ENCODE results near the gene DNAJA4. TPM values are rescaled to one million over a fixed set of nuclear protein-coding genes. Genes with fewer than 3 reads are reported as not detected.
"Not testable (repeated sequence)": the region's sequence is repeated elsewhere in the genome, so short reads cannot be mapped to it uniquely, and the experiment has no call there.

Gene DNAJA4
- total RNA-seq, 6 donors from 2014 or later: 9.1 to 76.8 (median 19.9) TPM

DNA sequence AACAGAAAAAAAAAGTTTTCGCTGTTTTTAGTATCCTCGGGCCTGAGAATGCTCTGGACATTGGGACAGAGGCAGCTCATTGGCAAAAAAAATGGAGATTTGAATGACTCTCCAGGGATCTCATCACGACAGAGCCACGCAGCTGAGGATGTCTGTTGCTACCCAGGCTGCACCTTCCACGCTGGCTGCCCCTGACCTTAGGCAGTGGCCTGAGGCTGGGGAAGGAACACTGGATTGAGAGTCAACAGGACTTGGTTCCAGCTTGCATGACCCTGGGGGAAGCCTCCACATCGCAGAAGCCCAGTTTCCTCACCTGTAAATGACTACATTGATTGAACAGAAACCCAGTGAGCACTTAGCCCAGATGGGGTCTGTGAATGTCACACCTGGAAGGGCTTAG, 21.3 kb upstream of the DNAJA4 start:
- DNase-seq (no peak), ATAC-seq (ENCODE audit: low FRiP score in 2 of 2) (no peak)
- Histone ChIP-seq H3K9me3 (no peaks in the 10 kb centered on the region), H3K27ac (no peak overlapping the region), H3K4me3 (no peak overlapping the region), H3K36me3 (no peaks in the 10 kb centered on the region), H3K4me1 (peaks cover 0 to 5% (median 0%) of the 10 kb centered on the region in 4 donors), H3K27me3 (no peaks in the 10 kb centered on the region)
- WGBS, 2 donors: 88 to 89% methylated on average over 6 of the region's 6 CpGs
- TF ChIP-seq POLR2AphosphoS5 (IDR thresholded peaks at IDR 0.05): no peak
- TF ChIP-seq, protein P1, sequence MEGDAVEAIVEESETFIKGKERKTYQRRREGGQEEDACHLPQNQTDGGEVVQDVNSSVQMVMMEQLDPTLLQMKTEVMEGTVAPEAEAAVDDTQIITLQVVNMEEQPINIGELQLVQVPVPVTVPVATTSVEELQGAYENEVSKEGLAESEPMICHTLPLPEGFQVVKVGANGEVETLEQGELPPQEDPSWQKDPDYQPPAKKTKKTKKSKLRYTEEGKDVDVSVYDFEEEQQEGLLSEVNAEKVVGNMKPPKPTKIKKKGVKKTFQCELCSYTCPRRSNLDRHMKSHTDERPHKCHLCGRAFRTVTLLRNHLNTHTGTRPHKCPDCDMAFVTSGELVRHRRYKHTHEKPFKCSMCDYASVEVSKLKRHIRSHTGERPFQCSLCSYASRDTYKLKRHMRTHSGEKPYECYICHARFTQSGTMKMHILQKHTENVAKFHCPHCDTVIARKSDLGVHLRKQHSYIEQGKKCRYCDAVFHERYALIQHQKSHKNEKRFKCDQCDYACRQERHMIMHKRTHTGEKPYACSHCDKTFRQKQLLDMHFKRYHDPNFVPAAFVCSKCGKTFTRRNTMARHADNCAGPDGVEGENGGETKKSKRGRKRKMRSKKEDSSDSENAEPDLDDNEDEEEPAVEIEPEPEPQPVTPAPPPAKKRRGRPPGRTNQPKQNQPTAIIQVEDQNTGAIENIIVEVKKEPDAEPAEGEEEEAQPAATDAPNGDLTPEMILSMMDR (IDR thresholded peaks at IDR 0.05): no peak
- TF ChIP-seq POLR2A (IDR thresholded peaks at IDR 0.05): no peak
- TF ChIP-seq EP300 (IDR thresholded peaks at IDR 0.05): no peak

DNA sequence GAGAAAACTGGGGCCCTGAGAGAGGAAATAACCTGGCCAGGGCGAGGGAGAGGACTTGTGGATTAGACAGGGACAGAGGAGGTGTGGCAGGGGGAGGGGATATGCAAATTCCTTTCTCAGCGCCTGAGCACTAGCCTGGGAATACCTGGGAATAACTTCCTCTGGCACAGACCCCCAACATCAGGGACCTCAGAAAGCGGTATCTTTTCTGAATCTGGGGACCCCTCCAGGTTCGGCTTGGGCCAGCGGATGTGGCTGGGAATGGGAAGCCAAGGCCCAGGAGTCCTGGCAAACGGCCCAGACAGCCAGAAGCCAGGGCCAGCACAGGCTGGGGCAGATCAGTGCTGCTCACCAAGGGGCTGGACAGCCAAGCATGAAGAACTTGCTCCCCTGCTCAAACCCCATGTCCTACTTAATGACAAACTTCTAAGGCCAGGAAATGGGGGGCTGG, 20.8 kb upstream of the DNAJA4 start:
- Histone ChIP-seq H3K27ac (no peak overlapping the region), H3K36me3 (no peaks in the 10 kb centered on the region), H3K9me3 (no peaks in the 10 kb centered on the region), H3K4me1 (peaks cover 0 to 5% (median 0%) of the 10 kb centered on the region in 4 donors), H3K4me3 (no peak overlapping the region), H3K27me3 (no peaks in the 10 kb centered on the region)
- DNase-seq (peak in 1 of 2 donors; percentile 44), ATAC-seq (ENCODE audit: low FRiP score in 2 of 2) (no peak)
- WGBS, 2 donors: 50 to 60% methylated on average over 3 to 6 of the region's 6 CpGs
- TF ChIP-seq POLR2A (IDR thresholded peaks at IDR 0.05): no peak
- no peak for TF ChIP-seq EP300 (IDR thresholded peaks at IDR 0.05)
- no peak for TF ChIP-seq POLR2AphosphoS5 (IDR thresholded peaks at IDR 0.05)
- TF ChIP-seq, protein P1 (IDR thresholded peaks at IDR 0.05): no peak

DNA sequence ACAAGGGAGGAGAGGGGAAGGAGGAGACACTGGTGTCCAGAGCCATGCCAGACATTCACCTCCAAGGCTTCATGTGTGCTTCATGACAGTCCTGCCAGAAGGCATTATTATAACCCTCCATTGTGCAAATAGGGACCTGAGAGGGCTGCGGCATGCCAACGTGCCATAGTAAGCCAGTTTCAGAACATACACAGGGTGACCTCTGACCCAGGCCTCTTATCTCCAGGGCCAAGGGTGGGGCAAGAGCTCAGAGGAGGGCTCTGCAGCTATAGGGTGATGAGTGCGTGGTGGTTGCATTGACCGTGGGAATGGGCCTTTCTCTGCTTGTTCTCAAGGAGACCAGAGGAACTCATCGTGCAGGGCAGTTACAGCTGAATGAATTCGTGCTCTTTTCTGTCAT, 20.3 kb upstream of the DNAJA4 start:
- Histone ChIP-seq H3K9me3 (no peaks in the 10 kb centered on the region), H3K4me3 (no peak overlapping the region), H3K4me1 (peaks cover 0 to 5% (median 0%) of the 10 kb centered on the region in 4 donors), H3K36me3 (no peaks in the 10 kb centered on the region), H3K27me3 (no peaks in the 10 kb centered on the region), H3K27ac (no peak overlapping the region)
- WGBS, 2 donors: 62 to 81% methylated on average over 6 of the region's 6 CpGs
- ATAC-seq (ENCODE audit: low FRiP score in 2 of 2): no peak
- TF ChIP-seq POLR2A (IDR thresholded peaks at IDR 0.05) (no peak), EP300 (IDR thresholded peaks at IDR 0.05) (no peak), POLR2AphosphoS5 (IDR thresholded peaks at IDR 0.05) (no peak)
- TF ChIP-seq, protein P1 (IDR thresholded peaks at IDR 0.05): no peak
- DNase-seq: no peak

DNA sequence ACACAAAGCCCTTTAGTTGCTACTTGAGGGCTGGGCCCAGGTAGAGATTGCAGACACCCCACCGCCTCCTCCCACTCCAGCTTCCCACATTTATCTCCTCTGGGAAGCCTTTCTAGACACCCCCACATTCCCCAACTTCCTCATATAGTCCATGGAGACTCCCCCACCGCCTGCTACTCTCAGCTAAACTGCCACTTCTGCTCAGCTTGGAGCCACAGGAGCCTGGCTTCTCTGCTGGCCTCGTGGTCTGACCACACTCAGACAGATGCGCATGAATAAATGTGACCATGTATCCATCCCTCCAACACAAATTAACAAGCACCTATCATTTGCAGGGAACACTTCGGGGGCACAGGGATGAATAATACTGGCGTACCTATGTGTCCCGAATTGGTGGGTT, 19.5 kb upstream of the DNAJA4 start:
- no peaks in the 10 kb centered on the region for H3K27me3 ChIP-seq
- DNase-seq: no peak
- H3K27ac ChIP-seq: no peak overlapping the region
- H3K4me3 ChIP-seq: no peak overlapping the region
- ATAC-seq (ENCODE audit: low FRiP score in 2 of 2): no peak
- H3K4me1 ChIP-seq: peaks cover 0 to 5% (median 0%) of the 10 kb centered on the region in 4 donors
- TF ChIP-seq POLR2AphosphoS5 (IDR thresholded peaks at IDR 0.05) (no peak), POLR2A (IDR thresholded peaks at IDR 0.05) (no peak), EP300 (IDR thresholded peaks at IDR 0.05) (no peak)
- TF ChIP-seq, protein P1 (IDR thresholded peaks at IDR 0.05): no peak
- no peaks in the 10 kb centered on the region for H3K36me3 ChIP-seq
- no peaks in the 10 kb centered on the region for H3K9me3 ChIP-seq
- 65 to 91% methylated on average over 5 to 7 of the region's 7 CpGs for WGBS, 2 donors

DNA sequence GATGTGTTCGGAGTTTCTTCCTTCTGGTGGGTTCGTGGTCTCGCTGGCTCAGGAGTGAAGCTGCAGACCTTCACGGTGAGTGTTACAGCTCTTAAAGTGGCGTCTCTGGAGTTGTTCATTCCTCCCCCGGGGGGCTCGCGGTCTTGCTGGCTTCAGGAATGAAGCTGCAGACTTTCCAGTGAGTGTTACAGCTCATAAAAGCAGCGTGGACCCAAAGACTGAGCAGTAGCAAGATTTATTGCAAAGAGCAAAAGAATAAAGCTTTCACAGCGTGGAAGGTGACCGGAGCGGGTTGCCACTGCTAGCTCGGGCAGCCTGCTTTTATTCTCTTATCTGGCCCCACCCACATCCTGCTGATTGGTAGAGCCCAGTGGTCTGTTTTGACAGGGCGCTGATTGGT, 19.0 kb upstream of the DNAJA4 start:
- not testable (repeated sequence) for H3K4me3 ChIP-seq; H3K27me3 ChIP-seq; H3K36me3 ChIP-seq; H3K4me1 ChIP-seq; ATAC-seq (ENCODE audit: low FRiP score in 2 of 2); H3K9me3 ChIP-seq; DNase-seq; H3K27ac ChIP-seq
- 88 to 89% methylated on average over 14 of the region's 14 CpGs for WGBS, 2 donors

DNA sequence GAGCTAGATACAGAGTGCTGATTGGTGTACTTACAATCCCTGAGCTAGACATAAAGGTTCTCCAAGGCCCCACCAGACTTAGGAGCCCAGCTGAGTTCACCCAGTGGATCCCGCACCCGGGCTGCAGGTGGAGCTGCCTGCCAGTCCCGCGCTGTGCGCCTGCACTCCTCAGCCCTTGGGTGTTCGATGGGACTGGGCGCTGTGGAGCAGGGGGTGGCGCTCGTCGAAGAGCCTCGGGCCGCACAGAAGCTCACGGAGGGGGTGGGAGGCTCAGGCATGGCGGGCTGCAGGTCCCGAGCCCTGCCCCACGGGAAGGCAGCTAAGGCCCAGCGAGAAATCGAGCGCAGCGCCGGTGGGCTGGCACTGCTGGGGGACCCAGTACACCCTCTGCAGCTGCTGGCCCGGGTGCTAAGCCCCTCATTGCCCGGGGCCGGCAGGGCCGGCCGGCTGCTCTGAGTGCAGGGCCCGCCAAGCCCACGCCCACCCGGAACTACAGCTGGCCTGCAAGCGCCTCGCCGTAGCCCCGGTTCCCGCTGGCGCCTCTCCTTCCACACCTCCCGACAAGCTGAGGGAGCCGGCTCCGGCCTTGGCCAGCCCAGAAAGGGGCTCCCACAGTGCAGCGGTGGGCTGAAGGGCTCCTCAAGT, 18.3 kb upstream of the DNAJA4 start:
- not testable (repeated sequence) for H3K27me3 ChIP-seq; ATAC-seq (ENCODE audit: low FRiP score in 2 of 2); H3K4me1 ChIP-seq; H3K27ac ChIP-seq; H3K4me3 ChIP-seq; H3K9me3 ChIP-seq; H3K36me3 ChIP-seq
- peak in 1 of 2 donors; percentile 81 for DNase-seq
- 91 to 94% methylated on average over 11 to 35 of the region's 39 CpGs for WGBS, 2 donors
